ENCODE measurements around the gene ASS1. TPM values are rescaled to one million over a fixed set of nuclear protein-coding genes. Genes with fewer than 3 reads are reported as not detected.
"Not testable (repeated sequence)": the region's sequence is repeated elsewhere in the genome, so short reads cannot be mapped to it uniquely, and the experiment has no call there.

The ASS1 gene
- polyA plus RNA-seq (ENCODE audit: insufficient read length), result 281 TPM
- long read RNA-seq, donor 1, transcript ASS1-201 (15 exons, 1,564 nt), result major isoform, 73 of 224 reads
- long read RNA-seq, donor 1, partial matches to known transcripts, result 140 of 224 reads
- long read RNA-seq, donor 1, other reads (novel, unspliced or antisense), result 7 of 224 reads
- long read RNA-seq, donor 2, transcript ASS1-201 (15 exons, 1,564 nt), result major isoform, 96 of 164 reads
- long read RNA-seq, donor 2, partial matches to known transcripts, result 67 of 164 reads
- long read RNA-seq, donor 2, other reads (novel, unspliced or antisense), result 0 of 164 reads
- long read RNA-seq, donor 3, transcript ASS1-201 (15 exons, 1,564 nt), result major isoform, 74 of 181 reads
- long read RNA-seq, donor 3, partial matches to known transcripts, result 103 of 181 reads
- long read RNA-seq, donor 3, other reads (novel, unspliced or antisense), result 0 of 181 reads
- long read RNA-seq, donor 4, transcript ASS1-201 (15 exons, 1,564 nt), result major isoform, 6 of 47 reads
- long read RNA-seq, donor 4, partial matches to known transcripts, result 41 of 47 reads
- long read RNA-seq, donor 4, other reads (novel, unspliced or antisense), result 0 of 47 reads
- long read RNA-seq, donor 5, transcript ASS1-201 (15 exons, 1,564 nt), result major isoform, 176 of 350 reads
- long read RNA-seq, donor 5, transcript ASS1-203 (16 exons, 1,548 nt), result minor isoform, 7 of 350 reads
- long read RNA-seq, donor 5, partial matches to known transcripts, result 167 of 350 reads
- long read RNA-seq, donor 5, other reads (novel, unspliced or antisense), result 0 of 350 reads
- long read RNA-seq, donor 6, transcript ASS1-201 (15 exons, 1,564 nt), result major isoform, 82 of 175 reads
- long read RNA-seq, donor 6, partial matches to known transcripts, result 91 of 175 reads
- long read RNA-seq, donor 6, other reads (novel, unspliced or antisense), result 0 of 175 reads
- long read RNA-seq, donor 7, transcript ASS1-201 (15 exons, 1,564 nt), result major isoform, 74 of 226 reads
- long read RNA-seq, donor 7, partial matches to known transcripts, result 135 of 226 reads
- long read RNA-seq, donor 7, other reads (novel, unspliced or antisense), result 12 of 226 reads
- long read RNA-seq, donor 8, transcript ASS1-201 (15 exons, 1,564 nt), result major isoform, 30 of 70 reads
- long read RNA-seq, donor 8, partial matches to known transcripts, result 39 of 70 reads
- long read RNA-seq, donor 8, other reads (novel, unspliced or antisense), result 0 of 70 reads

DNA sequence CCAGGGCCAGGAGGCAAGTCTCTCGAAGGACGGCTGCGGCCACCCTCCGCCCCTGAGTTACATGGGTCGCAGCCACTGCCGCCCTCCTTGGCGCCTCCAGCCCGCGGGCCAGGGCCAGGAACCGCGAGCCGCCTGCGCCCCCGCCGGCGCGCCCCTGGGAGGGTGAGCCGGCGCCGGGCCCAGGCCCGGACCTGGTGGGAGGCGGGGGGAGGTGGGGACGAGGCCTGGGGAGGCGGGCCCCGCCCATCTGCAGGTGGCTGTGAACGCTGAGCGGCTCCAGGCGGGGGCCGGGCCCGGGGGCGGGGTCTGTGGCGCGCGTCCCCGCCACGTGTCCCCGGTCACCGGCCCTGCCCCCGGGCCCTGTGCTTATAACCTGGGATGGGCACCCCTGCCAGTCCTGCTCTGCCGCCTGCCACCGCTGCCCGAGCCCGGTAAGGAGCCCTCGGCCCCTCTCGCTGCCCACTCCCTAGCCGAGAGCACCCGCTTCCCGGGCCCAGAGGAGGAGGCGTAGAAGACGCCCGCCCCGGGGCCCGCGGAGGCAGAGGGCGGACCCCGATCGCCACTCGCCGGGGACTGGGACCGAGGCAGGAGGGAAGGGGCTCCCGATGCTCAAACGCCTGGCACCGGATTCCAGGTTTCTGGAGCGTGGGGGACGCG is at the start of gene ASS1:
Gene ASS1, plus strand, starts transcription at position 397 of the 657 bp plus-strand sequence. CDS start 7,268 bp downstream, outside the sequence.
- no peak for DNase-seq

DNA sequence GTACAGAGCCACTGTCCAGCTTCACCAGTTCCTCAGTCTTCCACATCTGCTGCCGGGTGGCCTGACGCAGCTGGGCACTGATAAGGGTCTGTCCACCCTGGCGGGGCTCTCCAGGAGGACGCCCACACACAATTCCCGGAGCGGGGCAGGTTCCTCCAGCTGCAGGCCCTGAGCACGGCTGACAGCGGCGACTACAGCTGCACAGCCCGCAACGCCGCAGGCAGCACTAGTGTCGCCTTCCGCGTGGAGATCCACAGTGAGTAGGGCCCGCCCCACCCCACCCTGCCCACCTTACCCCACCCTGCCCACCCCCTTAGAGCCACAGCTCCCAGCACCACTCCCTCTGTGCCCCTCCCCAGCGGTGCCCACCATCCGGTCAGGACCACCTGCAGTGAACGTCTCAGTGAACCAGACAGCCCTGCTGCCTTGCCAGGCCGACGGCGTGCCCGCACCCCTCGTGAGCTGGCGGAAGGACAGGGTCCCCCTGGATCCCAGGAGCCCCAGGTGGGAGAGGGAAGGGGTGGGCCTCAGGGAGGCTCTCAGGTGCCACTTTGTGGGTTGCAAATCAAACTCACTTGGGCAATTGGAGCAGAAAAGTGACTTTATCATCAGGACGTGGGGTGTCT is 48.8 kb upstream of the ASS1 start:
- no peak for DNase-seq

DNA sequence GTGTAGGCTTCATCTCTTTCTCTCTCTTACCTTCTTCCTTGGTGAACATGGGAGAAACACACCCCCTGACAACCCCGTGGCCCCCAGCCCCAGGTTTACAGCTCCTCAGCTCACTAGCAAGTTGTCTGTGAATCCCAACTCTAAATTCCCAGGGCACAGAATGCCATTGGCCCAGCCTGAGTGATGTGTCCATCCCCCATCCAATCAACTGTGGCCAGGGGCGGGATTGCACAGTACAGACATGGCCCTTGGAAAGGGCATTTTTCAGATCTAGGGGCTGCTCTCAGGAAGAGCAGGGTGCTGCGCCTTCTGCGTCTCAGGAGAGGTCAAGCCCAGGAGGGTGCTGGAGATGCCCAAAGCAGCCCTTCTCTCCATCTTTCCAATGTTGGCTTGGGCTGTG is 48.2 kb upstream of the ASS1 start:
- no peak for DNase-seq

DNA sequence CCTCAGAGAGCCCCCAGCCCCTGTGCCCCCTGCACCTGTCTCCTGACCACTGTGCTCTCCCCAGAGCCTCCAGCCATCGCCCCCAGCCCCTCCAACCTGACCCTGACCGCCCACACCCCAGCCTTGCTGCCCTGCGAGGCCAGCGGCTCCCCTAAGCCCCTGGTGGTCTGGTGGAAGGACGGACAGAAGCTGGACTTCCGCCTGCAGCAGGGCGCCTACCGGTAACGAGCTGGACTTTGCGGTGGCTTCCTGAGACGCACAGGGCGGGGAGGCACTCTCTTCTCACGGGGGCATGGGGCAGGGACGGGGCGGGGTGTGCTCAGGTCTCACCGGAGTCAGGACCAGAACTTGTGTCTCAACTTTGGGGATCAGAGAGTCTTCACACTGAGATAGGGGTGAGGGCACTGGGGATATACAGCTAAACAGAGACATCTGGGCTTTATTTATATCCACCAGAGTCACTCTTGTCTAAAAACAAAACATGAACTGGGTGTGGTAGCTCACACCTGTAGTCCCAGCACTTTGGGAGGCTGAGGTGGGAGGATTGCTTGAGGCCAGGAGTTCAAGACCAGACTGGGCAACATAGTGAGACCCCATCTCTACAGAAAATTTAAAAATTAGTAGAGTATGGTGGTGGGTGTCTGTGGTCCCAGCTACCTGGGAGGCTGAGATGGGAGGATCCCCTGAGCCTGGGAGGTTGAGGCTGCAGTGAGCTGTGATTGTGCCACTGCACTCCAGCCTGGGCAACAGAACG is 46.1 kb upstream of the ASS1 start:
- no peak for DNase-seq

DNA sequence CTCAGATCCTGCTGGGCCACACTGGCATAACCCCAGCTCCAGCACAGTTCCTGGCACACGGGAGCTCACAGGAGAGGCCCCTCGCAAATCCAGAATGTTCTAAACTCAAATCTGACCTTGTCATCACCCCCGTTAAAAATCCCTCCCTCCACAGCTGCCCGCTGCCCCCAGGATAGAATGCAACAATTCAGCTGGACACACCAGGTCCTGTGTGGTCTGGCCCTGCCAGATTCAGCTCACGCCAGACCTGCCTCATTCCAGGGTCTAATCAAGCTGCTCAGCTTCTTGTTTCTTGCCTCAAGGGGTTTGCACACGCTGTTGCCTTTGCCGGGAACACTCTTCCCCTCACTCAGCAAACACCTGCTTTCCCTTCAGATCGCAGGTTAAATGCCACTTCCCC is 45.0 kb upstream of the ASS1 start:
- DNase-seq, result no peak

GRCh38 chr9:130400870-130401269 is 43.9 kb upstream of the ASS1 start:
- DNase-seq, result no peak

- DNase-seq, result not testable (repeated sequence)
These were observed 43.0 kb upstream of the ASS1 start for GRCh38 chr9:130401742-130402141.

DNA sequence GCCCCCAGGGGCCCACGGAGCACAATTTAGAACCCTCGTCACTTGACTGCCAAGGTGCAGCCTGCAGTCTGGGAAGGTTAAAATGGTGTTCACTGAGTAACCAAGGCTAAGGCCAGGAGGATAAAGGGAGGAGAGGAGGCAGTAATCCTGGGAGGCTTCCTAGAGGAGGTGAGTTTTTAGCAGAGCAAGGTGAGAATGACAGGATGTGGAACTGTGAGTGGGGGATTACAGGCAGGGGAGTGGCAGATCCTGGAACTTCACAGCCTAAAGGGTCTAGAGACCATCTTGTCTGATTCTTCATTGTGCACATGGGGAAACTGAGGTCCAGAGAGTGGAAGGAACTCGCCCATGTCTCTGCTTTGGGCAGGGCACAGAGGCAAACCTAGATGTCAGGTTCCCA is 42.5 kb upstream of the ASS1 start:
- DNase-seq, result no peak

DNA sequence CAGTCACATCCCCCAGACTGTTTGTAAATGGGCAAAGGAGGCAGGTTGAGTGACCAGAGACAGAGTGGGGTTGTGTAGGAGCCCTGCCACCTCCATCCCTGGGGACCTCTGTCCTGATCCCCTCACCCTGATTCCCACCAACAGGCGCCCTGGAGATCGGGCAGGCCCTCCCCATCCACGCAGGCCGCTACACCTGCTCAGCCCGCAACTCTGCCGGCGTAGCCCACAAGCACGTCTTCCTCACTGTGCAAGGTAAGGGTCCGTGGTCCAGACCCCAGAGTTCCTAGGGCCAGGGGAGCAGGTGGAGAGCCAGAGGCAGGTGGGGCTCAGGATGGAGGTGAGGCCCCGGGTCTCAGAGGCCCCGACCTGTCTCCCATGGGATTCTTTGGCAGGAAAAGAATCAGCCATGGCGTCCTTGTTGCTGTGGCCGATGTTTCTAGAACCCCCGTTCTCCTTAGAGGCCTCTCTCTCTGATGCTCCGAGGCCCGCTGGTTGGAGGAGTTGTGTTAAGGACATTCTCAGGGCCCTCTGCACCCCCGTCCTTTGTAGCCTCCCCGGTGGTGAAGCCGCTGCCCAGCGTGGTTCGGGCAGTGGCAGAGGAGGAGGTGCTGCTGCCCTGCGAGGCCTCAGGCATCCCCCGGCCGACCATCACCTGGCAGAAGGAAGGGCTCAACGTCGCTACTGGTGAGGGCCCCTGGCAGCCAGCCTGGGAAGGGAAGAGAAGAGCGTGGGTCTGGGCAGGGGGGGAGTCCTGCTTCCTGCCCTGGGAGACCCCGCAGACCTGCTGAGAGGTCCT is 41.9 kb upstream of the ASS1 start:
- no peak for DNase-seq

GRCh38 chr9:130405657-130406257 is 39.0 kb upstream of the ASS1 start:
- DNase-seq, result no peak

DNA sequence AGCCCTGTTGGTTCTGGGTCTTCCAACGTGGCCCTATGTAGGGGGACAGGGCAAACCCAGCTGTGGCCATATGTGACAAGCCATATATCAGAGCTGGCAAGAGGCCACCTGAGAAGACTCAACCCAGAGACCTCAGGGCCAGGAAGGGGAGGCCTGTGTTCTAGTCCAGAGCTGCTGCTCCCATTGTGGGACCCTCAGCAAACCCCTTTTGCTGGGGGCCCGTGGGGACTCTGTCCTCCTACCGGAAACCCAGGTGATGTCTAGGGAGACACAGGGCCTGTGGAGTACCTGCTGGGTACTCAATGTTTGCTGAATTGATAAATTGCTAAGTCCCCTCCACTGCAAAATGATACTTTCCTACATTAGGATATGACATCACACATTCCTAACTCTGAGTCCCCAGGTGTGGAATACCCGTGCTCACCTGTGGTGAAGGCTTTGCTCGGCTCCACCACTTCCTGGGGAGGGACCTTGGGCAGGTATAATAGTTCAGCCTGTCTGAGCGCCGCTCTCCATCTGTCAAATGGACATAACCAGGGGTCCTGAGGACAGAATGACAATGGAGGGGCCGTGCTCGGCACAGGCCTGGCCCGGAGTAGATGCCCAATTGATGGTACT is 38.4 kb upstream of the ASS1 start:
- DNase-seq, result no peak

DNA sequence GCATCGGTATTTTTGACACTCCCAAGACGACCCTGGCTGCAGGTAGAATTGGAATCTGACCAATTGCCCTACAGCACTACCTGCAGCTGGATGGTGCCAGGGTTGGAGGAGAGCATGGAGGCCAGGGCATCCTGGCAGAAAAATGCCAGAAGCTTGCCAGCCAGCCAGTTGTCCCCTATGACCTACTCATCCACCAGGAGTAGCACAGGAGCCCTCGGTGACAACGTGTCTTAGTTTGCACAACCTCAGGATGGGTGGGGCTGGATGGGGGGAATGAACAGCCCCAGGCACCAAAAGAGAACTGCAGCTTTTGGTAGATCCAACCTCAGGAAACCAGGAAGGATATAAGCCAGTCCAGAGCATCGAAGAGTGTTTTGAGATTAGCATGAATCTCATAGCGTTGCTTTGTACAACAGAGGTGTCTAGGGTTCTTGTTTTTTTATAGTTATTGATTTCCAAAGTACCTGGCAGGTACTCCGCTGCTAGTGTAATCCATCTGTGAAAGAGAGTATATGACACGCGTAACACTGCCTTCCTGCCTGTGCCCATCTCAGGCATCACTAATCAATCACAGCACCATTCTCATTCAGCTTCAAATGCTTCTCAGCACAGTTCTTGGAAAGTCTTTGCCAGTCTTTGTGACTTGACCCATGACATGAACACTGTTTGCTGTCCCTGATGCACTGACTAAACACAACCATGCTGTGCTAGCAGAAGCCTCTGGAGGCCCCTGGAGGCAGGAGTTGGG is 36.7 kb upstream of the ASS1 start:
- DNase-seq, result no peak

GRCh38 chr9:130408669-130409068 is 36.1 kb upstream of the ASS1 start:
- DNase-seq, result no peak

GRCh38 chr9:130409246-130409645 is 35.5 kb upstream of the ASS1 start:
- no peak for DNase-seq

GRCh38 chr9:130410443-130410842 is 34.3 kb upstream of the ASS1 start:
- no peak for DNase-seq

DNA sequence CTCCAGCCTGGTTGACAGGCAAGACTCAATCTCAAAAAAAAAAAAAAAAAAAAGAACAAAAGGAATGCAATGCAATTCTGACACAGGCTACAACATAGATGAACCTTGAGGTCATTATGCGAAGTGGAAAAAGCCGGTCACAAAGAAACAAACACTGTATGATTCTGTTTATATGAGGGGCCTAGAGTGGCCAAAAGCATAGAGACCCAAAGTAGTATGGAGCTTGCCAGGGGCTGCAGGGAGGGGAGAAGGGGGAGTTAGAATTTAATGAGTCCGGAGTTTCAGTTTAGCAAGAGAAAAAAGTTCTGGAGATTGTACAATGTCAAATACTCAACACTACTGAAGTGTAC is 33.2 kb upstream of the ASS1 start:
- no peak for DNase-seq

GRCh38 chr9:130414081-130414731 is 30.6 kb upstream of the ASS1 start:
- DNase-seq, result no peak
